Measurements from ENCODE around the gene ESR1. TPM values are rescaled to one million over a fixed set of nuclear protein-coding genes. Genes with fewer than 3 reads are reported as not detected.

Gene ESR1
- total and polyA plus RNA-seq, 2 donors (not counting 3 experiments of a cell fraction or from before 2014, with no cell fraction given) = 0.01 TPM; not detected in 1

- dilution Hi-C loops (cut with MboI; ENCODE audit: extremely low pct_ligation_motif_present, low sequenced_read_pairs) (no loop called here), intact Hi-C loops (cut with micrococcal nuclease) (no loop called here)
- DNase-seq (ENCODE audit: low read depth, low spot score) (no peak), FAIRE-seq (peak; percentile 26)
- no peak overlapping the region for H2AFZ ChIP-seq (ENCODE audit: low read depth, low read length)
- POLR2A ChIA-PET = no interaction called here
- H3K79me2 ChIP-seq (ENCODE audit: control insufficient read depth, insufficient read depth, low read length) = no peaks in the 10 kb centered on the region
- no peaks in the 10 kb centered on the region for H4K20me1 ChIP-seq (replicated peaks; ENCODE audit: control insufficient read depth, extremely low read depth, insufficient read depth, low read length)
- H3K4me2 ChIP-seq (ENCODE audit: insufficient read depth, low read length) = no peak overlapping the region
- no TSS peak for BruUV-seq (replicated peaks)
- no peak overlapping the region for H3K27ac ChIP-seq (ENCODE audit: insufficient read depth, low read depth, low read length)
- no peaks in the 10 kb centered on the region for H3K9me3 ChIP-seq (replicated peaks; ENCODE audit: control insufficient read depth, insufficient read depth, low read length)
- H3K4me3 ChIP-seq (replicated peaks in 1 of 3; ENCODE audit: insufficient read depth in 1 of 3, low read depth in 1 of 3, low read length in 3 of 3) = no peak overlapping the region
- TF ChIP-seq FOS (IDR thresholded peaks at IDR 0.05; ENCODE audit: borderline replicate concordance, insufficient read depth, low read length) = peak; percentile 26
- TF ChIP-seq GATA2 (IDR thresholded peaks at IDR 0.05; ENCODE audit: insufficient read depth, insufficient read length, low read depth, low read length) = no peak
- H3K27me3 ChIP-seq (ENCODE audit: control insufficient read depth in 2 of 2, insufficient read depth in 2 of 2, low read length in 2 of 2) = no peaks in the 10 kb centered on the region
- H3K9ac ChIP-seq (replicated peaks; ENCODE audit: extremely low read depth, insufficient read depth, low read length) = no peak overlapping the region
- CTCF ChIA-PET = no interaction called here
- no peaks in the 10 kb centered on the region for H3K4me1 ChIP-seq (ENCODE audit: control insufficient read depth, extremely low read depth, insufficient read depth, low read length)
- no peaks in the 10 kb centered on the region for H3K36me3 ChIP-seq (ENCODE audit: control insufficient read depth in 2 of 2, extremely low read depth in 1 of 2, insufficient read depth in 2 of 2, low read length in 2 of 2)
- H3K9me1 ChIP-seq (replicated peaks; ENCODE audit: control insufficient read depth, extremely low read depth, insufficient read depth, low read length) = no peaks in the 10 kb centered on the region
Measured at GRCh38 chr6:151914484-151914883, 107.0 kb downstream of the ESR1 start.

- H3K9ac ChIP-seq (replicated peaks; ENCODE audit: extremely low read depth, insufficient read depth, low read length) = no peak overlapping the region
- no peaks in the 10 kb centered on the region for H3K79me2 ChIP-seq (ENCODE audit: control insufficient read depth, insufficient read depth, low read length)
- no peak overlapping the region for H2AFZ ChIP-seq (ENCODE audit: low read depth, low read length)
- H4K20me1 ChIP-seq (replicated peaks; ENCODE audit: control insufficient read depth, extremely low read depth, insufficient read depth, low read length) = no peaks in the 10 kb centered on the region
- dilution Hi-C loops (cut with MboI; ENCODE audit: extremely low pct_ligation_motif_present, low sequenced_read_pairs) = no loop called here
- no TSS peak for BruUV-seq (replicated peaks)
- no peaks in the 10 kb centered on the region for H3K9me3 ChIP-seq (replicated peaks; ENCODE audit: control insufficient read depth, insufficient read depth, low read length)
- FAIRE-seq (no peak), DNase-seq (ENCODE audit: low read depth, low spot score) (no peak)
- no peak overlapping the region for H3K4me2 ChIP-seq (ENCODE audit: insufficient read depth, low read length)
- ChIA-PET POLR2A (no interaction called here), CTCF (no interaction called here)
- H3K27me3 ChIP-seq (ENCODE audit: control insufficient read depth in 2 of 2, insufficient read depth in 2 of 2, low read length in 2 of 2) = no peaks in the 10 kb centered on the region
- intact Hi-C loops (cut with micrococcal nuclease) = no loop called here
- H3K4me3 ChIP-seq (replicated peaks in 1 of 3; ENCODE audit: insufficient read depth in 1 of 3, low read depth in 1 of 3, low read length in 3 of 3) = no peak overlapping the region
- TF ChIP-seq JUN (IDR thresholded peaks at IDR 0.05; ENCODE audit: borderline replicate concordance, insufficient read depth, insufficient read length, low read depth) = no peak
- TF ChIP-seq FOS (IDR thresholded peaks at IDR 0.05; ENCODE audit: borderline replicate concordance, insufficient read depth, low read length) = no peak
- no peak for TF ChIP-seq POLR2AphosphoS5 (IDR thresholded peaks at IDR 0.05; ENCODE audit: insufficient read depth, low read depth, low read length)
- TF ChIP-seq GATA2 (IDR thresholded peaks at IDR 0.05; ENCODE audit: insufficient read depth, insufficient read length, low read depth, low read length) = no peak
- no peak for TF ChIP-seq MAX (IDR thresholded peaks at IDR 0.05; ENCODE audit: insufficient read depth, insufficient read length)
- TF ChIP-seq POLR2A (IDR thresholded peaks at IDR 0.05; ENCODE audit: low read depth, low read length) = no peak
- no peak for TF ChIP-seq EZH2 (IDR thresholded peaks at IDR 0.05; ENCODE audit: borderline replicate concordance, low read depth, low read length, severe bottlenecking)
- no peak for TF ChIP-seq CTCF (IDR thresholded peaks at IDR 0.05; ENCODE audit: extremely low read depth in 1 of 2, insufficient read depth in 1 of 2, low read depth in 1 of 2, low read length in 2 of 2)
- TF ChIP-seq MYC (IDR thresholded peaks at IDR 0.05; ENCODE audit: low read depth, low read length) = no peak
- no peaks in the 10 kb centered on the region for H3K4me1 ChIP-seq (ENCODE audit: control insufficient read depth, extremely low read depth, insufficient read depth, low read length)
- no peak overlapping the region for H3K27ac ChIP-seq (ENCODE audit: insufficient read depth, low read depth, low read length)
- H3K9me1 ChIP-seq (replicated peaks; ENCODE audit: control insufficient read depth, extremely low read depth, insufficient read depth, low read length) = no peaks in the 10 kb centered on the region
- H3K36me3 ChIP-seq (ENCODE audit: control insufficient read depth in 2 of 2, extremely low read depth in 1 of 2, insufficient read depth in 2 of 2, low read length in 2 of 2) = no peaks in the 10 kb centered on the region
Measured at GRCh38 chr6:151916075-151916474, 108.6 kb downstream of the ESR1 start.
